ENCODE measurements around the gene SFXN3.

DNA sequence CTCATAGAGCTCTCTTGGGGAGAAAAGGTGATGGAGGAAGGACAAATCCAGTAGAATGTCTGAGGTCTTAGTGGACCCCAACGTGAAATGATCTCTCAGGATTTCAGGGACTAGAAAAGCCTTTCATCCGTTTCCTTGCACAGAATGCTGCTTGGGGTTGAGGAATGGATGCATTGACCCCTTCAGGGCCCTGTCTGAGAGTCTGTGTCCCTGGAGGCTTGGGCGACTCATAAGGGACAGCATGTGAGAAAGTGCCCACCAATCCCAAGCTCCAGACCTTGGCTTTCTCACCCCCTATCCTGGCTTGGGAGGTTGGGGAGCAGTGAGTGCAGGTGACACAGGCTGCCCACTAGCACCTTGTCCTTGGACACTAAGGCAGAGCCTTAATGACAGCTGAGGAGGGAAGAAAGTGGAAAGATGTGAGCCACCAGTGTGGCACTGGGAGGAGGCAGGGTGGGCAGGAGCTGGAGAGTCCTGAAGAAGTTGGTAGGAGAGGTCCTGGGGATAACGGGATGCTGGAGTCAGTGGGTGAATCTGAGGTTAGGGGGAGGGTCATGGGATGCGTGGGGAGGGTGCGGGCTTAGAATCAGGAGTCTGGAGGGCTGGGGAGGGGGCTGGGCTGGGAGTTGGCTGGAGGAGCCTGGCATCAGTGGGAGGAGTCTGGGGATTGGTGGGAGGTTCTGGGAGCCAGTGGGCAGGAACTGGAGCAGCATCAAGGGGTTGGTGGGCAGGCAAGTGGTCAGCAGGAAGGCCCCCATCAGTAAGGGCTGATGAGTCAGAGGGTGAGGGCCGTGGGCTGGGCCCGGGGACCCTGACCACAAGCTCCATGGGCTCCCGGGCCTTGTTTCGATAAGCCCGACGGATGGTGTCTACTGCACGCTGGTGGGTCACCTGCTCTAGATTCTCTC lies 22.9 kb upstream of the SFXN3 start:
- TF ChIP-seq CBFB (CRISPR knock-in tag; IDR thresholded peaks at IDR 0.05; ENCODE audit: low read depth) (no peak), ZNF423 (CRISPR knock-in tag; IDR thresholded peaks at IDR 0.05) (no peak), NR3C1 (CRISPR knock-in tag; conservative IDR thresholded peaks at IDR 0.05; ENCODE audit: low read depth) (no peak), EMX1 (CRISPR knock-in tag; IDR thresholded peaks at IDR 0.05) (no peak), SMAD3 (CRISPR knock-in tag; IDR thresholded peaks at IDR 0.05; ENCODE audit: borderline replicate concordance) (no peak)
- TF ChIP-seq, protein P1, sequence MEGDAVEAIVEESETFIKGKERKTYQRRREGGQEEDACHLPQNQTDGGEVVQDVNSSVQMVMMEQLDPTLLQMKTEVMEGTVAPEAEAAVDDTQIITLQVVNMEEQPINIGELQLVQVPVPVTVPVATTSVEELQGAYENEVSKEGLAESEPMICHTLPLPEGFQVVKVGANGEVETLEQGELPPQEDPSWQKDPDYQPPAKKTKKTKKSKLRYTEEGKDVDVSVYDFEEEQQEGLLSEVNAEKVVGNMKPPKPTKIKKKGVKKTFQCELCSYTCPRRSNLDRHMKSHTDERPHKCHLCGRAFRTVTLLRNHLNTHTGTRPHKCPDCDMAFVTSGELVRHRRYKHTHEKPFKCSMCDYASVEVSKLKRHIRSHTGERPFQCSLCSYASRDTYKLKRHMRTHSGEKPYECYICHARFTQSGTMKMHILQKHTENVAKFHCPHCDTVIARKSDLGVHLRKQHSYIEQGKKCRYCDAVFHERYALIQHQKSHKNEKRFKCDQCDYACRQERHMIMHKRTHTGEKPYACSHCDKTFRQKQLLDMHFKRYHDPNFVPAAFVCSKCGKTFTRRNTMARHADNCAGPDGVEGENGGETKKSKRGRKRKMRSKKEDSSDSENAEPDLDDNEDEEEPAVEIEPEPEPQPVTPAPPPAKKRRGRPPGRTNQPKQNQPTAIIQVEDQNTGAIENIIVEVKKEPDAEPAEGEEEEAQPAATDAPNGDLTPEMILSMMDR (IDR thresholded peaks at IDR 0.05), result no peak
- TF ChIP-seq, protein P2, sequence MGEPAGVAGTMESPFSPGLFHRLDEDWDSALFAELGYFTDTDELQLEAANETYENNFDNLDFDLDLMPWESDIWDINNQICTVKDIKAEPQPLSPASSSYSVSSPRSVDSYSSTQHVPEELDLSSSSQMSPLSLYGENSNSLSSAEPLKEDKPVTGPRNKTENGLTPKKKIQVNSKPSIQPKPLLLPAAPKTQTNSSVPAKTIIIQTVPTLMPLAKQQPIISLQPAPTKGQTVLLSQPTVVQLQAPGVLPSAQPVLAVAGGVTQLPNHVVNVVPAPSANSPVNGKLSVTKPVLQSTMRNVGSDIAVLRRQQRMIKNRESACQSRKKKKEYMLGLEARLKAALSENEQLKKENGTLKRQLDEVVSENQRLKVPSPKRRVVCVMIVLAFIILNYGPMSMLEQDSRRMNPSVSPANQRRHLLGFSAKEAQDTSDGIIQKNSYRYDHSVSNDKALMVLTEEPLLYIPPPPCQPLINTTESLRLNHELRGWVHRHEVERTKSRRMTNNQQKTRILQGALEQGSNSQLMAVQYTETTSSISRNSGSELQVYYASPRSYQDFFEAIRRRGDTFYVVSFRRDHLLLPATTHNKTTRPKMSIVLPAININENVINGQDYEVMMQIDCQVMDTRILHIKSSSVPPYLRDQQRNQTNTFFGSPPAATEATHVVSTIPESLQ (CRISPR knock-in tag; IDR thresholded peaks at IDR 0.05), result no peak

All from WTC11 (cell line).